Neural progenitor cell (in vitro differentiated cells): ENCODE results near the gene BCAR1. TPM values are rescaled to one million over a fixed set of nuclear protein-coding genes. Genes with fewer than 3 reads are reported as not detected.
A peak's percentile ranks its signal among the peaks of the same experiment; 100 is the strongest.

Source experiments
- DNase-seq: peaks from one replicate; pipeline ENCODE4 v3.0.0-alpha.2; 2016; ENCODE audit warnings: low spot score
- H2AFZ ChIP-seq: fragments of 200-600 bp; sonication (generic); replicated peaks from 2 replicates; pipeline ENCODE4 v1.6.1; 2016; ENCODE audit warnings: antibody characterized with exemption
- H3F3A ChIP-seq: fragments of 200-600 bp; sonication (generic); 2 replicates; pipeline ENCODE4 v1.6.1; 2016; ENCODE audit warnings: antibody characterized with exemption, low read depth
- H3K27ac ChIP-seq: fragments of 200-600 bp; sonication (generic); 2 replicates; pipeline ENCODE4 v1.5.1; 2016; ENCODE audit warnings: mild to moderate bottlenecking
- H3K27me3 ChIP-seq: fragments of 200-600 bp; sonication (generic); 2 replicates; pipeline ENCODE4 v1.6.1; 2016; ENCODE audit warnings: mild to moderate bottlenecking, moderate library complexity
- H3K36me3 ChIP-seq: fragments of 200-600 bp; sonication (generic); 2 replicates; pipeline ENCODE4 v1.5.1; 2016
- H3K4me1 ChIP-seq: fragments of 200-600 bp; sonication (generic); 2 replicates; pipeline ENCODE4 v1.6.1; 2016; ENCODE audit warnings: mixed run types
- H3K4me2 ChIP-seq: fragments of 200-600 bp; sonication (generic); 2 replicates; pipeline ENCODE4 v1.6.1; 2016
- H3K4me3 ChIP-seq: fragments of 200-600 bp; sonication (generic); 2 replicates; pipeline ENCODE4 v1.5.1; 2016
- H3K79me2 ChIP-seq: fragments of 200-600 bp; sonication (generic); 2 replicates; pipeline ENCODE4 v1.6.1; 2016; ENCODE audit warnings: low read depth
- H3K9ac ChIP-seq: fragments of 200-600 bp; sonication (generic); 2 replicates; pipeline ENCODE4 v1.6.1; 2016
- H3K9me3 ChIP-seq: fragments of 200-600 bp; sonication (generic); 2 replicates; pipeline ENCODE4 v1.5.1; 2016; ENCODE audit warnings: low read depth
- H4K20me1 ChIP-seq: fragments of 200-600 bp; sonication (generic); 2 replicates; pipeline ENCODE4 v1.6.1; 2016; ENCODE audit warnings: low read depth
- H3K27ac Mint-ChIP-seq: 3 replicates; pipeline ENCODE4 v1.8.0; 2021; ENCODE audit warnings: mixed read lengths
- H3K27me3 Mint-ChIP-seq: 2 replicates; pipeline ENCODE4 v1.8.0; 2022; ENCODE audit warnings: low read depth, mild to moderate bottlenecking, inconsistent platforms, moderate library complexity, mixed read lengths; ENCODE audit not compliant: insufficient read depth
- H3K36me3 Mint-ChIP-seq: 3 replicates; pipeline ENCODE4 v1.8.0; 2021; ENCODE audit warnings: mixed read lengths
- H3K4me1 Mint-ChIP-seq: 3 replicates; pipeline ENCODE4 v1.8.0; 2021; ENCODE audit warnings: mixed read lengths
- H3K4me3 Mint-ChIP-seq: 3 replicates; pipeline ENCODE4 v1.8.0; 2021; ENCODE audit warnings: mild to moderate bottlenecking, moderate library complexity, mixed read lengths
- H3K9me3 Mint-ChIP-seq: 3 replicates; pipeline ENCODE4 v1.8.0; 2020; ENCODE audit warnings: mixed read lengths
- CTCF ChIP-seq: fragments of 200-600 bp; sonication (generic); IDR thresholded peaks from 2 replicates; pipeline ENCODE4 v1.5.1; 2017; ENCODE audit warnings: antibody characterized with exemption, mild to moderate bottlenecking
- EZH2 ChIP-seq: fragments of 200-600 bp; sonication (generic); IDR thresholded peaks from 2 replicates; pipeline ENCODE4 v1.6.1; 2017; ENCODE audit warnings: antibody characterized with exemption, mild to moderate bottlenecking, moderate library complexity
- EZH2phosphoT487 ChIP-seq: fragments of 200-600 bp; sonication (generic); IDR thresholded peaks from 2 replicates; pipeline ENCODE4 v1.6.1; 2017; ENCODE audit warnings: antibody characterized with exemption
- total RNA-seq: library from RNA; depleted of rRNA; stranded (reverse); fragments of >200 nt; gene quantifications from 2 replicates; pipeline ENCODE4 v1.2.3, GENCODE V29; 2015; ENCODE audit warnings: low replicate concordance

BCAR1 gene
- total RNA-seq, 1 donor from 2014 or later, result 10.9 TPM

DNA sequence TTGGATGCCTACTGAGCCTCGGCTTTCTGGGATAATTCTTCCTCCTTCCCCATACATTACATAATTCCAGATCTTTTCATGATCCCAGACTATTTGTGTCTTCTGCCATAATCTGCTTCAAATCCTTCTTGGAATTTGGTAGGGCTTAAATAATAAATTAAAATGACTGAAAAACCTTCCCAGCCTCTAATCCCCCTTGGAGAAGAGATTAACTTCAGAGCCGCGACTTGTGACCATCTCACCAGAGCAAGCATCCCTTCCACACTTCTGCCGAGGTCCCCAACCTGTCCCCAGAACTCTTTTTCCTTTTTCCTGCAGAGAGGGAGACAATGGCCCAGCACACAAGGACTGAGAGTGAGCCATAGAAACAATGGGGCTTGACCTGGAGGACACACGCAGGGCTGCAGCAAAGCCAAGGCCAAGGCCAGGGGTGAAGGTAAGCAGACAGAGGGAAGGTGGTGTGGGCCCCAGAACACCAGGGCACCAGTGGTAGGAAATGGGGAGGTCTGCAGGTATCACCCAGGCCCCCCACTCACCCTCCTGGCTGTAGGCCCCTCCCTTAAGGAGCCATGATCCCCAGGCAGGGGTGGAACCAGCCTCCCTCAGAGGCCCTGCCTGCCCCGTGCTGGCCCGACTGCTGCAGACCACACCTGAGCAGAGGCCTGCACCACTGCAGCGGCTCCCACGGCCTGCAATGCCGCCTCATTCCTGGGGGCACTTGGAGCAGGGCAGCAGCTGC, 9.6 kb upstream of the BCAR1 start:
- Histone ChIP-seq H3K27me3 (no peaks in the 10 kb centered on the region), H3K4me3 (no peak overlapping the region), H3K27ac (no peak overlapping the region), H3F3A (peaks cover 7% of the 10 kb centered on the region), H3K79me2 (peaks cover 92% of the 10 kb centered on the region), H3K4me2 (no peak overlapping the region), H3K4me1 (peaks cover 26% of the 10 kb centered on the region), H3K36me3 (no peaks in the 10 kb centered on the region), H4K20me1 (peaks cover 94% of the 10 kb centered on the region), H3K9me3 (no peaks in the 10 kb centered on the region), H2AFZ (no peak overlapping the region), H3K9ac (no peak overlapping the region)
- Mint-ChIP-seq H3K27me3 (peaks cover 11% of the 10 kb centered on the region), H3K36me3 (peaks cover 8% of the 10 kb centered on the region), H3K27ac (peak overlapping the region; percentile 61), H3K4me1 (peaks cover 69% of the 10 kb centered on the region), H3K9me3 (no peaks in the 10 kb centered on the region), H3K4me3 (peak overlapping the region; percentile 57)
- TF ChIP-seq EZH2, result no peak
- no peak for TF ChIP-seq CTCF
- no peak for TF ChIP-seq EZH2phosphoT487
- no peak for DNase-seq

DNA sequence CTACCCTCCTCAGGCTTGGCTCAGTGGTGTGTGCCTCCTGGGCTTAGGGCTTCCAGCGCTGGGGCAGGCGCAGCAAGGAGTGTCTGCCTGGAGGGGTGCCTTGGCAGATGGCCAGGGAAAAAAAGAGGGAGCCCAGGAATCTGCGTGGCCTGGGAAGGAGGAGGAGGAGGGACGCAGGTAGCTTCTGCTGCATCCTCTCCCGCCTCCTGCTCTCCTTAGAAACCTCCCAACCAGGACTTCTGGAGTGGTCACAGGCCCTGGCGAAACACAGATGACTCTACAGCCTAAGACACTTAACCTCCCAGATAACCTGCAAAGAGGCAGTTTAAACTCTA, 7.3 kb upstream of the BCAR1 start:
- Histone ChIP-seq H3K27ac (no peak overlapping the region), H3K27me3 (no peaks in the 10 kb centered on the region), H3K4me2 (no peak overlapping the region), H4K20me1 (peaks cover 98% of the 10 kb centered on the region), H3K9ac (no peak overlapping the region), H3K4me3 (no peak overlapping the region), H2AFZ (no peak overlapping the region), H3K9me3 (no peaks in the 10 kb centered on the region), H3K4me1 (peaks cover 21% of the 10 kb centered on the region), H3K79me2 (peaks cover 90% of the 10 kb centered on the region), H3K36me3 (no peaks in the 10 kb centered on the region), H3F3A (peaks cover 14% of the 10 kb centered on the region)
- no peaks in the 10 kb centered on the region for H3K9me3 Mint-ChIP-seq
- H3K4me3 Mint-ChIP-seq, result no peak overlapping the region
- H3K27me3 Mint-ChIP-seq, result peaks cover 10% of the 10 kb centered on the region
- no peak overlapping the region for H3K27ac Mint-ChIP-seq
- TF ChIP-seq EZH2 (no peak), CTCF (no peak), EZH2phosphoT487 (no peak)
- peaks cover 75% of the 10 kb centered on the region for H3K4me1 Mint-ChIP-seq
- peaks cover 4% of the 10 kb centered on the region for H3K36me3 Mint-ChIP-seq
- DNase-seq, result no peak

DNA sequence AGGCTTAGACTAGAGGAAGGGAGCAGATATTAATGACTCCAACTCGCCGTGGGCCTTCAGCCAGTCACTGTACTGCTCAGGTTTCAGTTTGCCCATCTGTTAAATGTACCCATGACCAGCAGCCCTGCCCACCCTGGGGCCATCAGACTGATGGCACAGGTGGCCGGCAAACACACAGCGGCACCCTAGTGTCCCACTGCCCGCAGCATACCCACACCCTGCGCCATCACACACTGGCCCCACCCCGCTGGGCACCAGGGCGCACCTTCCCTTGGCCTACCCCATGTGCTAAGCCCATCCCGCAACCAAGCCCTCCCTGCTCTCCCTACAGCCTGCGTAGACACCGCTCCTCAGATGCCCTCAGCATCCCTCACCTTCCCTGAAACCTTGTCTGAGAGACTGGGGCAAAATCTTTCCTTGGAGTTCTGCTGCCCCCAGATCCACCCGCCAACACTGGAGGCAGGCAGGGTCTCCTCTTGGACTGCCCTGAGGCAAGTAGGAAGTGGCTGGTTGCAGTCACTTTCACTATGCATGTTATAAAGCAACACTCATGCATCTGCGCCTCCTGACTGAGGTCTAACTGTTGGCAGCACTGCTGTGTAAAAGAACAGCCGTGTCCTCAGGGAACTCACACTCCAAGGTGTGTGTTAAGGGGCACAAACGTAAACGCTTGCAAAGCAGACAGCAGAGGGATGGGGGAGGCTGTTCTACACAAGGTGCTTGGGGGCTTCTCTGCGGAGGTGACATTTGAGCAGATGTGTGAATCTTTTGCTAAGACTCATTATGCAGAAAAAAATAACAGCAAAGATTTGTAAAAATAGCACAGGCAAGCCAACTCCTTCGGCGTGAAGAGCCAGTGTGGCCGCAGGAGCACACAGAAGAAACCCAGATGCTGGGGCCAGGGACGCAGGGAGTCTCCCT, 6.7 kb upstream of the BCAR1 start:
- H3K4me1 Mint-ChIP-seq, result peaks cover 76% of the 10 kb centered on the region

More for the DNA sequence above, 6.7 kb upstream of the BCAR1 start:
- no peak for DNase-seq
- H3K36me3 Mint-ChIP-seq, result peaks cover 4% of the 10 kb centered on the region
- TF ChIP-seq CTCF (no peak), EZH2phosphoT487 (no peak), EZH2 (no peak)
- peak overlapping the region; percentile 97 for H3K27ac Mint-ChIP-seq
- Histone ChIP-seq H3K79me2 (peaks cover 86% of the 10 kb centered on the region), H3K4me3 (no peak overlapping the region), H3K4me2 (no peak overlapping the region), H3K36me3 (no peaks in the 10 kb centered on the region), H3K4me1 (peaks cover 27% of the 10 kb centered on the region), H3K27ac (no peak overlapping the region), H4K20me1 (peaks cover 97% of the 10 kb centered on the region), H3F3A (peaks cover 19% of the 10 kb centered on the region), H3K9ac (no peak overlapping the region), H3K9me3 (no peaks in the 10 kb centered on the region), H2AFZ (no peak overlapping the region), H3K27me3 (no peaks in the 10 kb centered on the region)
- no peaks in the 10 kb centered on the region for H3K9me3 Mint-ChIP-seq
- H3K27me3 Mint-ChIP-seq, result peaks cover 10% of the 10 kb centered on the region
- H3K4me3 Mint-ChIP-seq, result peak overlapping the region; percentile 77
